ENCODE measurements around the gene SEMA5B. TPM values are rescaled to one million over a fixed set of nuclear protein-coding genes. Genes with fewer than 3 reads are reported as not detected.

SEMA5B gene
- total RNA-seq, 1 donor from 2014 or later = 4.2 TPM

DNA sequence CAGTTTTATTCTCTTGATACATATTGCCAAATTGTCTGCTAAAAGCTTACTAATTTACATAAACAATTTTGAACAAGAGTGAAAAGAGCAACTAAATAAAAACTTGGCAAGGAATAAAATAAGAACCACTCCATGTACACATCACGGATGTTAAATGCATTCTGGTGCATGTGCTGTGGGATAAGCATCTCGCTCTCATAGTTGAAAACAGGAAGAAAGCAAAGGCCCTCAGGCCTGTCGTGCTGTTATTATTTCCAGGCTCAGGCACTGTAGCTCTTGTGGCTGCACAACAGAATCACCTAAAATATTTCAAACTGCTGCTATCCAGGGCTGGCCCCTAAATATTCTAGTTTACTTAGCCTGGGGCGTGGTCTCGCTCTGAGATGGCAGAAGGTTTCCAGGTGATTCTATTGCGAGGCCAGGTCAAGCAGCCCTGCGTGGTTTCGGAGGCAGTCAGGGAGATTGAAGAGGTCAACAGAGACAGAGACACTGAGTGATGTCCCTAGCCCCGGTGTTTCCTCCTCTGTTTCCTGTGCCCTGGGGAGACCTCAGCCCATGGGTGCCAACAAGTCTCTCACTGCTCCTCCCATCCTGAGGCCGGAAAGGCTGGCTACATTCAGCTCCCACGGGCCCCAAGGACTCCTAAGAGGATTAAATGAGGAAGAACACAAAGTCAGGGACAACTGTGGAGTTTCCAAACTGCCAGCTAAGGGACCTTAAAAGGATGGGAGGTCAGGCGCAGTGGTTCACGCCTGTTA is 21.1 kb upstream of the SEMA5B start:
- Mint-ChIP-seq H3K4me1 (ENCODE audit: low read depth) (no peaks in the 10 kb centered on the region), H3K4me3 (ENCODE audit: low read depth) (no peak overlapping the region), H3K27me3 (peaks cover 25% of the 10 kb centered on the region), H3K9me3 (ENCODE audit: low read depth) (no peaks in the 10 kb centered on the region), H3K27ac (no peak overlapping the region), H3K36me3 (ENCODE audit: insufficient read depth) (no peaks in the 10 kb centered on the region)
- no peak for DNase-seq (ENCODE audit: low spot score, unreplicated experiment)
- no peak for TF ChIP-seq CTCF (IDR thresholded peaks at IDR 0.05; ENCODE audit: unreplicated experiment)

GRCh38 chr3:123047062-123047319 is 19.4 kb upstream of the SEMA5B start:
- no peak for TF ChIP-seq CTCF (IDR thresholded peaks at IDR 0.05; ENCODE audit: unreplicated experiment)
- peaks cover 27% of the 10 kb centered on the region for H3K27me3 Mint-ChIP-seq
- DNase-seq (ENCODE audit: low spot score, unreplicated experiment) = no peak
- no peak overlapping the region for H3K27ac Mint-ChIP-seq
- H3K36me3 Mint-ChIP-seq (ENCODE audit: insufficient read depth) = no peaks in the 10 kb centered on the region
- H3K4me3 Mint-ChIP-seq (ENCODE audit: low read depth) = no peak overlapping the region
- no peaks in the 10 kb centered on the region for H3K4me1 Mint-ChIP-seq (ENCODE audit: low read depth)
- H3K9me3 Mint-ChIP-seq (ENCODE audit: low read depth) = no peaks in the 10 kb centered on the region

DNA sequence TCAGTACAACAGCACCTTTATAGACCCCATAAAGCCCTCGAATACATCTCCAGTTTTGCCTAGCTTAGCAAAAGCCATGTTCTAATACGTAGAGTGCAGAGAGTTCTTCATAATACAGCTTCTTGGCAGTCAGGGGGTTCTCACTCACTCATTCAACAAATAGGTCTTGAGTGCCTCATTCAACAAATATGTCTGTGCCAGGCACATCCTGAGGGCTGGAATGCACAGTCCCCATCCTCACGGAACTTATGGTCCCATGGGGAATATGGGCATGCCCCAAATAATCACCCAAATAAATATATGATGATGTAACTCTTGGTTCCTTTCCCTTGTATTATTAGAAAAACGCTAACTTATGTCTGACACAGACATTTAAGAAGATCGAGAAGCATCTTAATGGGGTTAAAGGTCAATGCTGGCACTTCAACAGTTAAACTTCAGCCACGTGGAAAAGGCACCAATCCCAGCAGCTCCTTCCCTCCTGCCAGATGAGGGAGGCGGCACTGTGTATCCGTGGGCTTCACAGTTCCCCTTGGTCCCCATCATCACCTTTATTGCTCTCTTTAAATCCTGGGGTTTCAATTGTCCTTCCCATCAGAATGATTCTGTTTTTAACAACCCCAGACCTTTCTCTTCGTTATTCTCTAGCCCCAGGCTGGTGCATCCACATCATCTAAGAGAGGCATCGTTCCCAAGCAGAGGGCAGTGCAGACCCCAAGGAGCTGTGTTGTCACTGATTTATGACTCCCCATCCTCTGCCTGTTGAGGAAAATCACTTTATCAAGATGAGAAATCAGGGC is 18.9 kb upstream of the SEMA5B start:
- H3K4me1 Mint-ChIP-seq (ENCODE audit: low read depth) = no peaks in the 10 kb centered on the region
- H3K27ac Mint-ChIP-seq = no peak overlapping the region
- no peak for TF ChIP-seq CTCF (IDR thresholded peaks at IDR 0.05; ENCODE audit: unreplicated experiment)
- H3K36me3 Mint-ChIP-seq (ENCODE audit: insufficient read depth) = no peaks in the 10 kb centered on the region
- H3K4me3 Mint-ChIP-seq (ENCODE audit: low read depth) = no peak overlapping the region
- H3K27me3 Mint-ChIP-seq = peaks cover 31% of the 10 kb centered on the region
- no peaks in the 10 kb centered on the region for H3K9me3 Mint-ChIP-seq (ENCODE audit: low read depth)
- no peak for DNase-seq (ENCODE audit: low spot score, unreplicated experiment)

DNA sequence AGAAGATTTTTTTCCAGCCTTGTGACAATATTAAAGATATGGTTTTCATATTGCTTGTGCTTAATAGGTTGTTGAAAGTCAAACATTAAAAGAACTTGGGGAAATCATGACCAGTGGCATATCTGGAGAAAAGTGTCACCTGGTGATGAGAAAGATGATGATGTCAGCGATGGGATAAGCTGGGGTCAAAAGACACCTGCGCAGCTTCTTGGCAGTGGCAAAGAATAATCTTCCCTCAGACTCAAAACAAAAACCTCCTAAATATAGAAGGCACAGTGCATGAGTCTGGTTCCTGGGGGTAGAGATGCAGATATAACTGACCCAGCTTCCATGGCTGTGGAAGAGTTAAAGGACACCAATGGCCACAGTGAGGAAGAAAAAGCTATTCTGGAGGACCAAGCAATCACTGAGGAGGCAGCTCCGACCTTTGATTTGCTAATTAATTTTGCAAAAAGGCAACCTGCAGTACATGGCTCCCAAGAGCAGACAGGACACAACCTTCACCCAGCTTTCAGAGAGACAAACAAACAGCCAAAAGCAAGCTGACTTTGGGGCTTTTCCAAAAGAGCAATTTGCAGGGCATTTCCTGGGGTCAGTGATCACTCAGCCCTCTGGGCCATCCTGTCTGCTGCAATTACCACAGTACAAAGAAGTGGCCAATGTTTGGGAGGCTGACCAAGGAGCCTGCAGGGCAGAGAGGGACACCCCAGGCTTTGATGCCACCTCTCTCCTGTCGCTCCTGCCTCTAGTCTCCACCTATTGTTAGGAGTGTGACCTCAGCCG is 17.6 kb upstream of the SEMA5B start:
- H3K9me3 Mint-ChIP-seq (ENCODE audit: low read depth) = no peaks in the 10 kb centered on the region
- H3K4me3 Mint-ChIP-seq (ENCODE audit: low read depth) = no peak overlapping the region
- no peak for TF ChIP-seq CTCF (IDR thresholded peaks at IDR 0.05; ENCODE audit: unreplicated experiment)
- H3K36me3 Mint-ChIP-seq (ENCODE audit: insufficient read depth) = no peaks in the 10 kb centered on the region
- DNase-seq (ENCODE audit: low spot score, unreplicated experiment) = no peak
- H3K4me1 Mint-ChIP-seq (ENCODE audit: low read depth) = no peaks in the 10 kb centered on the region
- no peak overlapping the region for H3K27ac Mint-ChIP-seq
- H3K27me3 Mint-ChIP-seq = peaks cover 28% of the 10 kb centered on the region

DNA sequence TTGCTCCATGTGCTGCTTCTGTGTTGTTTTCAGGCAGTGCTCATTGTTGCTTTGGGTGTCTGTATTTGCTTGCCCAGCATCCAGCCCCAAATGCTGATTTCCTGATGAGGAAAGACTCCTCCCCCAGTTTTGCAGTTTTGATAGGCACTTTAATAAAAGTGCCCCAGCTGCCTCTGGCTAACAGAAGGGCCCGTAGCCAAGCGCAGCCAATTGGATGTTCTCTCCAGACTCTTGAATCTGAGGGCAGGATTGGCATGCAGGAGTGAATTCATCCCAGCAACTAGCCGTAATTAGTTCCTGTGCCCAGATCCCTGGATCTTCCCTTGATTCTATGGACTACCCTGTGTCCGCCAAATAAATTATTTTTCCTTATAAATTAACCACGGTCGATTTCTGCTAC is 14.8 kb upstream of the SEMA5B start:
- Mint-ChIP-seq H3K27ac (no peak overlapping the region), H3K4me1 (ENCODE audit: low read depth) (no peaks in the 10 kb centered on the region), H3K4me3 (ENCODE audit: low read depth) (no peak overlapping the region), H3K9me3 (ENCODE audit: low read depth) (no peaks in the 10 kb centered on the region), H3K36me3 (ENCODE audit: insufficient read depth) (no peaks in the 10 kb centered on the region), H3K27me3 (peaks cover 43% of the 10 kb centered on the region)
- no peak for DNase-seq (ENCODE audit: low spot score, unreplicated experiment)
- TF ChIP-seq CTCF (IDR thresholded peaks at IDR 0.05; ENCODE audit: unreplicated experiment) = no peak
